ENCODE data around the gene ZNF771.

The ZNF771 gene

DNA sequence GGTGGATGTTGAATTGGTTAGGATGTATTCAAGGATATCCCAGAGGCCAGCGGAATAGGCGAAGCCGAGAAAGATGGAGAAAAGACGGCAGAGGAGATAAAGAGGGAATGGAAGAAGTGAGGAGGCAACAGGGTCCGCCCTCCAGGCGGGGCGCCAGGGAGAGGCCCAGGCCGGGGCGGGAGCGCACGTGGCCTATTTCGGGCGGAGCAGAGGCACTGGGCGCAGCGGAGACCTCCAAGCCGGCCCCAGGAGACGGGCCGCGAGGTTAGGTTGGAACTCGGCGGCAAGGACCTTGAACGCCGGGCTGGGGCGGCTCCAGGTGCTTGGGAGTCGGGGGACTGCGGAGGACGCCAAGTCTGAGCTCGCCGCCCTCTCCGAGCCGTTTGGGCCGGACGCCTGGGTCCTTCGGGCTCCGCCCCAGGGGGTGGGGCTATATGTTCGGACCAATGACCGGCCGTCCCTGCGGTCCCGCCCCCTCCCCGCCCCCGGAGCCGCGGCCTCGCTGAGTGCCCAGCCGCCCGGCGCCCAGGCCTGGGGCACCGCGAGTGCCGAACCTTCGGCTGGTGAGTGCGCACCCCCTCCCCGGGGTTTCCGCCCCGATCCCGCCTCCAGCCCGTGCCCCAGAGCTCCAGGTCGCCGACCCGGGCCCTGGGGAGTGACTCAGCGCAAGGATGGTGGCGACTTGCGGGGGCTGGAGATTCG is at the start of gene ZNF771:
Gene ZNF771, plus strand, starts transcription at position 505 of the 702 bp plus-strand sequence. CDS start 448 bp downstream, outside the sequence.
- peak; percentile 80 to 88 for DNase-seq (ENCODE audit: low read depth in 1 of 2, low spot score in 1 of 2)

DNA sequence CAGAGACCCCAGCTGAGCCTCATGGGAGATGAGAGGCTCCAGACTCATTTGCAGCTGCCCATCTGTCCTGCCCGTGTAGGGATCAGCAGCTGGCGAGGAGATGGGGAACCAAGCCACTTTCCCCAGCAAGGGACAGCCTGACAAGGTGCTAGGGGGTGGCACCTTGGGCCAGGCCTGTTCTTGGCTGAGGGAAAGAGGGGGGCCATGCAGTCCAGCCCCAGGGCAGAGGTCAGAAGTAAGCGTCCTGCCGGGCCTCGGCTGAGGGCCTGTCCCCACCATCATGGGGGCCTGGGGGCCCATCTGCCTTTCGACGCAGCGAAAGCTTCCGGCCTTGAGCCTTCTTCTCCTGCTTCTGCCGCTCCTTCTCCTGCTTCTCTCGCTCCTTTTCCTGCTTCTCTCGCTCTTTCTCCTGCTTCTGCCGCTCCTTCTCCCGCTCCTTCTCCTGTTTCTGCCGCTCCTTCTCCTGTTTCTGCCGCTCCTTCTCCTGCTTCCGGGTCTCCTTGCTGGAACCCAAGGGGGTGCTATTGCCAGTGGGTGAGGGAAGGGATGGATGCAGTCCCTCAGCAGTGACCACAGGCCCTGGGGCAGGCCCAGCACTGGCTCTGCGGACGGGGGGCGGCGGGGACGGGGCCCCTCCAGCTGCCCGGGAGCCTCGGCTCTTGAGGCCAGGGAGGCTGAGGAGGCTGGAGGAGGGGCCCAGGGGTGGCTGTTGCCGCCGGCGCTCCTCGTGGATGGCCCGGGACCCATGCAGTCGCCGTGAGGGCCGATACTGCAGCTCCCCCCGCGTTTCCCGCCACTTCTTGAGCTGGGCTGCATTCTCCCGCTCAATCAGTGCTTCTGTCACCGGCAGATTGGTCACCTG is 49.5 kb upstream of the ZNF771 start:
- DNase-seq (ENCODE audit: low read depth in 1 of 2, low spot score in 1 of 2) = no peak

DNA sequence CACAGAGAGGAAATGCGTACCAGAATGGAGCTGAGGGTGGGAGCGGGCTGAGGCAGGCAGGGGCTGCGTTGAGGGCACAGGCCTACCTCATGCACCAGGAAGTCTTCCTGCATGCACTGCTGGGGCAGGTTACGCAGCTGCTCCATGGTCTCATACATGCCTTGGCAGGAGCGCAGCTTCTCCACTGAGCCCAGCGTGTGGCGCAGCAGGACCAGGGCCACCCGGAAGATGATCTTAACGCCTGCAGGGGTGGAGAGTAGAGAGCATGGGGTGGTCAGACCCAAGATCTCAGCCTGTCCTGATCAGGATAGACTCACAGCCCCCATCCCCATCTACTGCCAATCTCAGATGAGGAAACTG is 48.8 kb upstream of the ZNF771 start:
- DNase-seq (ENCODE audit: low read depth in 1 of 2, low spot score in 1 of 2) = no peak

DNA sequence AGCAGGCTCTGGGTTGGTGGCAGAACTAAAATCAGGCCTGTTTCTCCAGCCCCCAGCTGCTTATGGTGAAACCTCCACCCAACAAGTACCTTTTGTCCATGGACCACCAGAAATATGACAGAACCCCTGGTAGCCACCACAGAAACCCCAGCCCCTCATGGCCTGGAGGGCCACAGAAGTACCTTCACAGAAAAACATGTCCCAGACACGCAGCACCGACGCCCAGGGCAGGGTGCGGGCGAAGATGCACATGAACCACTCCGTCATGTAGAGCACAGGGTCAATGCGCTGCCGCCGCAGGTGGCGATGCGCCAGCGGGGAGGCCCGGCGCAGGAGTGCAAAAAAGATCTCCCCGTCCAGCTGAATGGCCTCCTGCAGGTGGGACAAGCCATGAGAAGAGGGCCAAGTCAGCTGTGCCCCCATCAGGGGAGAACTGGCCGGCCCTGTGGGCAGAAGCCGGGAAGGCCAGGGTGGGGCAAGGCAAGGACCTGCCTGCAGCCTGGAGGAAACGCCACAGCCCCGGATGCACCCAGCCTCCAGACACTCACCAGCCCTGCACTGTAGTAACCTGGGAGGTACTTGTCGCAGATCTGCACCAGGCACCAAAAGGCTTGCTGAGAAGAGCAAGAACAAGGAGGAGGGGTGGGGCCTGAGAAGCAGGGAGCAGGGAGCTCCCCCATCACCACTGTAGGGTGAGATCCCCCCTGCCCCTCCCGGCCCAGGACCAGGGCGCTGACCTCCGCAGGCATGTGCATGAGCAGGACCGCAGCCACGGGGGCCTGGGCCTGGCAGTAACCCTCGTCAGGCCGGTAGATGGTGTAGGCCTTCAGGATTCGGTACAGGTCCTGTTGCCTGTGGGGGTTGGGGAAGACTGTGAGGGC is 48.2 kb upstream of the ZNF771 start:
- no peak for DNase-seq (ENCODE audit: low read depth in 1 of 2, low spot score in 1 of 2)

DNA sequence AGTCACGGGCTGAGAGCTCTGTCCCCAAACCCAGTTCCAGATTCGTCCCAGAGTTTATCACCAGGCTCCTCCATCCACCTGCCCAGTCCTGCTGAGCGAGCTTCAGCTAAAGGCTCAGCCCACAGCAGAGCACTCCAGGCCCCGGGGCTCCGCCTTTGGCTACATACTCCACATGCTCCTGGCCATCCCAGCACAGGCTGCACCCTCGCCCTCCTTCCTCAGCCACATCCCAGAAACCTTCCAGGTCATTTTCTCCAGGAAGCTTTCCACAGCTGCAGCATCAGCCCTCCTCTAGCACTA is 47.6 kb upstream of the ZNF771 start:
- no peak for DNase-seq (ENCODE audit: low read depth in 1 of 2, low spot score in 1 of 2)

DNA sequence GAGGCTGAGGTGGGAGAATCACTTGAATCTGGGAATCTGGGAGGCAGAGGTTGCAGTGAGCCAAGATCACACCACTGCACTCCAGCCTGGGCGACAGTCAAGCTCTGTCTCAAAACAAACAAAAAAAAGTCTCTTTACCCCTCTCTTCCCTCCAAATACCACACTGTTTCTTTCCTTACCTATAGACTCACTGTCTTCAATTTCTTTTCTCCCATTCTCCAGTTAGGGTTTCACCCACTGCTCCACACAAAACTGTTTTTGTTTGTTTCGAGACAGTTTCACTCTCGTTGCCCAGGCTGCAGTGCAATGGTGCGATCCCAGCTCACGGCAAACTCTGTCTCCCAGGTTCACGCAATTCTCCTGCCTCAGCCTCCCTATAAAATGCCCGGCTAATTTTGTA is 46.2 kb upstream of the ZNF771 start:
- no peak for DNase-seq (ENCODE audit: low read depth in 1 of 2, low spot score in 1 of 2)

DNA sequence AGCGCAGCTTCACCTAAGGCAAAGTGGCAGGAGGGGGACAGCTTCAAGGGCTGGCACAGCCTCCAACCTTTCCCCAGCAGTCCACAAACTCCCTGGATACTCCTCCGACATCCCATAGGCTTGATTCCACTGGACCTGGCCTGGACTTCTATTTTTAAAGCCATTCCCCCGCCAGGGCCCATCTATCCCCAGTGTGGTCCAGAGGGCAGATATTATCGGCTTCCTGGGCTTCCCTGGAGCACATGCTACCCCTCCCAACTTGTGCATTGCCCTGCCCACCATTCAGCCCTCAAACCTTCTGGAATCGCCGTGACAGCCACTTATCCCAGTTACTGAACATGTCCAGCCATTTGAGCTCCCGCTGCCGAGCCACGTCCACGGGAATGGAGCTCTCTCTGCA is 42.2 kb upstream of the ZNF771 start:
- no peak for DNase-seq (ENCODE audit: low read depth in 1 of 2, low spot score in 1 of 2)

DNA sequence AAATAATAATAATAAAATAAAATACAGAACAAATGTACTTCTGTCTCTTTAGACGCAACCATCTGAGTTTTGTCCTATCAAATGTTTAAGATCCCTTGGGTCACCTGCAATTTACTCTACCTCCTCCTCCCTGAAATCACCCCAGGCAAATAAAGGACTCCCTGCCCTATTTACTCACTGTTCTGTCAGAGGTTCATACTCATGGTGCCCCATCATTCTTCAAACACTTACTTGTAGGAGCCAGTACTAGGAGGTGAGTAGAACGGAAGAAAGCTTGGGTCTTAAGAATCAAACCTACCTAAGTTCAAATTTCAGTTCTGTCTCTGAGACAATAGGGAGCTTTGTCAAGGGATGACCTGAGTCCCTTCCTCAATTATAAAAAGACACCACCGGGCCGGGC is 40.9 kb upstream of the ZNF771 start:
- no peak for DNase-seq (ENCODE audit: low read depth in 1 of 2, low spot score in 1 of 2)

DNA sequence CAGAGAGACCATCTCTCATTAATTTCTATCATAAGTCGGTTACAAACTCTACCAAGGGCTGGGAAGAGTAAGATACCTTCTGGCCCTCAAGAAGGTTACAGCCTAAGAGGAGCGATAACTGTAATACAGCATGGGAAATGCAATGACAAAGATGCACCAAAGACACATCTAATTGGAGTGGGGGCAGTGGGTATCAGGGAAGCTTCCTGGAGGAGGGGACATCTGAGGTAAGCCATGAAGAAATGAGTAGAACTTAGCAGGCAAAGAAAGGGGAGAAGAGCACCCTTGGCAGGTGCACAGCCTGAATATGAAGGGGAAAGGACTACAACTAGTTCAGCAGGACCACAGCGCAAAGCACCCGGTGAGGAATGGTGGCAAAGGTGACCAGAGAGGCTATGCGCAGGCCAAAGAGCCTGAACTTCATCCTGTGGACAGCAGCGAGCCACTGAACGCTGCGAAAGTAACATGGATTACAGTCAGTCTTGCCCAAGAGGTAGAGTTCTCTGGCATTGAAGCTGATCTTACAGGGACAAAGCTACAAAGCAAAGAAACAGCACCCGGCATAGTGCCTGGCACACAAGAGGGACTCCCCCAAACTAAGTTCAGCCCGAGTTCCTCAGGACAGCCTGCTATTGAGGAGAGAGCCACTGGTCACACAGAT is 39.9 kb upstream of the ZNF771 start:
- no peak for DNase-seq (ENCODE audit: low read depth in 1 of 2, low spot score in 1 of 2)

DNA sequence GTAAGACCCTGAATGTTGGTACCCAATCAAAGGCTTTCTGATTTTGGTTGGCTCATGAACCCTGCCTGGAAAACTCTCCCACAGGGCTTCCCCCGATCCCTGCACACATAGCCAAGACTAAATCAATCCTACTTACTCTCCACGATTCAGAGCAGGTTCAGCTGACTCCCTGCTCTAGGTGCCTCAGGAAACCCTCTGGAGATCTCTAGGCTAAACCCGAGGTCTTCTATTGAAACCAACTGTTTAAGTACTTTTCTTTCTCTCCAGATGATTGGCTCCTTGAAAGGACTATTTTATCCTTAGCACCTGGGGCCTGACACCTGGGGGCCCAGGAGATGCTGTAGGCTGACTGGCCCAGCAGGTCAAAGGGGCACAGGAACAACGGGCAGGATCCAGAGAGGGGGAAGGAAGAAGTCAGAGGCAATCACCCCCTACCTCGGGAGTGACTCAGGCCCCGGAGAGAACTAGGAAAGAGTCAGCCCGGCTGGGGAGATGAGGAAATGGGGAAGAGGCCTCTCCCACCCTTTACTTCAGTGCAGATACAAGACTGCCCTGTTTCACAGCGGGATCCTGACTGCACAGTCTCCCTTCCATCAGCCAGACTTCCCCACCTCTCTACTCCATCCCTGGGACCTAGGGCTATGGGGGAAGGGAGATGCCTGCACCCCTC is 39.1 kb upstream of the ZNF771 start:
- DNase-seq (ENCODE audit: low read depth in 1 of 2, low spot score in 1 of 2) = no peak

DNA sequence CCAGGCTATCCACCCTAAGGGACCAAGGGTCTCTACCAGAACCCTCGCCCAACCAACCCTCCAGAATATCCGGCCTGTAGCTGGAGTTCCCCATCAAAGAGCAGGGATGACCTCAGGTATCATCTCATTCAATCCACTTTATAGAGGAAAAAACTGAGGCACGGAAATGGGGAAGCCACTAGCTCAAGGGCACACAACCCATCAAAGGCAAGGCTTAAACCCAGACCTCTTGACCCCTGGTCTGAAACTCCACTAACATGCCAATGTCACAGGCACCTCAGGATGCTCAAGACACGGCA is 38.7 kb upstream of the ZNF771 start:
- no peak for DNase-seq (ENCODE audit: low read depth in 1 of 2, low spot score in 1 of 2)

DNA sequence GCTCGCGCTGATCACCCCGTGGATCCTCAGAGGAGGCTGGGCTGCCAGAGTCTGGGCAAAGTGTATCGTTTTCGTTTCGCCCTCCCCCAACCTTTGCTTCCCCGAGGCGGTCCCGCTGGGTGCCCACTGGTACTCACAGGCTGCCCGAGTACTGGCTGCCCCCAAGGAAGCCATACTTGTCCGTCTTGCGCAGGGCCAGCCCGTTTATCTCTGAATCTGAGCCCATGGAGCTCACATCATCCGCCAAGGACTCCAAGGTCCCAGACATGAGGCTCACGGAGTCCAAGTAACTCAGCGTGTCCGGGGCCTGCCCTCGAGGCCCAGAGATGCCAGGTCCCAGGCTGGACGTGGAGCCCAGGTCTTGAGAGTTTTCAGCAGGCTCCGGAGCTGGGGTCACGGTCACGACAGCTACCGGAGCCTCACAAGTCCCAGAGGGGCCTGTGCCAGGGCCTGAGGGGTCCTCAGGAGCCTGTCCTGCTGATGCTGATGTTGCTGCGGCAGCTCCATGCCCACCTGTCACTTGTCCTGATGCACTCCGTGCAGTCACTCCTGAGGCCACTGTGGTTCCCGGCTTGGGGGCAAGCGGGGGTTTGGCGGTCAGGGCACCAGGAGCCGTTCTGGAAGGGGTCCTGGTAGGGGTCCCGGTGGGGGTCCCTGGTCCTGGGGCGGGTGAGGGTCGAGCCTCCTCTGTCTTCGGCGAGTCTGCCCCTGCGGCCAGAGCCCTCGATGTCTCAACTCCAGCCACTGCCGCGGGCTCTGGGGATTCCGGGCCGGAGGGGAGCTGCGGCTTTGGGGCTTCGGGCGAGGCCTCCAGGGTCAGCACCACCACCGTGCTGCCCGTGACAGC is 38.1 kb upstream of the ZNF771 start:
- DNase-seq (ENCODE audit: low read depth in 1 of 2, low spot score in 1 of 2) = no peak

DNA sequence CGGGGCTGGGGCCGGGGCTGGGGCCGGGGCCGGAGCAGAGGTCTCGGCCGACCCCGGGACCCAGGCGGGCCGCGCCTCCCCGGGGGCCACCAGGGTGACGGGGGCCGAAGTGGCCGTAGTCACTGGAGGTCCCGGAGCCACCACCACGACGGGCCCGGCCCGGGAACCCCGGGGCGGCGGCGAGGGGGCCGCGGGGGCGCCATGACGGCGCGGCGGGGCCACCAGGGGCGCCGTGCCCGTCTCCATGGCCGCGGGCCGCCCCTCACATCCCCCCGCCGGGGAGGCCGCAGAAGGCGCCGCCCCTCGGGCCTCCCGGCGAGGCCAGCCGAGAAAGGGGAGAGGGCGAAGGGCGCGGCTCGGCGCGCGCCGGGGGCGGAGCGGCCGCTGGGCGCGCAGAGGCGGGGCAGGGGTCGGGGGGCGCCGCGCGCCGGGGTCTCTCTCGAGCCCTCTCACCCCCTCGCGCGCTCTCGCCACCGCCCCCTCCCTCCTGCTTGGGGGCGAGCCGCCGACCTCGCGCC is 37.4 kb upstream of the ZNF771 start:
- no peak for DNase-seq (ENCODE audit: low read depth in 1 of 2, low spot score in 1 of 2)

DNA sequence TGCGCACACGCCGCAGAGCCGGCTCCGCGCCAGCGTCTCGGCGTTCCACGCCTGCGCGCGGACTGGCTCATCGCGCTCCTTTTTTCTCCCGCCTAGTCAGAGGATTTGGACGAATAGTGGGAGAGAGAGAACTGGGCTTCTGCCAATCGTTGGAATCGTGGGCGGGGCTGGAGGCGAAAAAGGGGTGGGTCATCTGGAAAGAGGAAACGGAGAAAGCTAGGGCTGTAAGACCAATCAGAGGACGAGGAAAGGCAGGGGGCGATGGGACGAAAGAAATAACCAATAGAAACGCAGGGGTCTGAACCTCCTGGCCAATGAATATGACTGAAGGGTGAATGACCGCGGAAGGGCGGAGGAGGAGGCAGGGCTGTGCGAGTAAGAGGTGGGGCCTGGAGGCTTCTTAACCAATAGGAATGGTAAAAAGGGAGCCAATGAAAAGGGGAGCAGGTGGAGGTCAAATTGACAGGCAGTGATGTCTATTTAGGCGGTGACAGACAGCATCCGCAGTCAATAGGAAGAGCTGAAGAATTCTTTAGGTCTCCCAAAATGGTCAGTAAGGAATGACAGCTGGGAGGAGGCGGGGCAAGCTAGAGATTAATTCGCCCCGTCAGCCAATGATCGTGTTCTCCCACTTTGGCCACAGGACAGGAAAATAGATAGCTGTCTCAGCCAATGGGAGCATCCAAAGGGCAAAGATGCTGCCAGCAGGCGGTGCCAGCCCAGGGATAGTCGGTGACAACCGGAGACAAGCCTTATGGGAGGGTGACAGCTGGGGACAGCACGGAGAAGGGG is 36.8 kb upstream of the ZNF771 start, which contains the start of gene TBC1D10B:
Gene TBC1D10B, minus strand, starts transcription at position 39 of the 792 bp plus-strand sequence. CDS start 311 bp downstream, outside the sequence.
- DNase-seq (ENCODE audit: low read depth in 1 of 2, low spot score in 1 of 2) = peak; percentile 96 to 97

DNA sequence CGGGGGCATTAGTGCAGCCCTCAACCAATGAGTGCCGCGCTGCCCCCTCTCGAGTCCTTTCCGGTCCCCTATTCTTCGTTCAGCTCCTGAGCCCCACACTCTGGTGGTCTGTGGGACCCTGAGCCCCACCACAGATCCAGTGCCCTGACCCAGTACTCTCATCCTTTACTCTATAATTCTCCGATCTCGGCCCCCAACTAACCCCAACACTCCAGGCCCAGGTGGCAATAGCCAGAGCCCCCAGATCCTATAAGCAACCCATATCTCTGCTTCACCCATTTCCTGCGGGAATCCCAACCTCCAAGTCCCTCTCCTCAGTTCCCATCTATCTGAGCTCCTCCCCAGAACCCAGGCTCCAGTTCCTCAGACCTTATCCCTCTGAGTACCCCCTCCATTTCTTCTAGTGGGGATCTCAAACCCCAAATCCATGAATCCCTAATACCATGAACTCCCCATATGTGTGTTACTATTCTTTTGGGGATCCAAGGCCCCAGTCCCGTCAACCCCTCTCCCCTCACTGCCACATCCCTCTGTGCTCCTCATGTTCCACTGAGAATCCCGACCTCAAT is 36.1 kb upstream of the ZNF771 start:
- no peak for DNase-seq (ENCODE audit: low read depth in 1 of 2, low spot score in 1 of 2)

DNA sequence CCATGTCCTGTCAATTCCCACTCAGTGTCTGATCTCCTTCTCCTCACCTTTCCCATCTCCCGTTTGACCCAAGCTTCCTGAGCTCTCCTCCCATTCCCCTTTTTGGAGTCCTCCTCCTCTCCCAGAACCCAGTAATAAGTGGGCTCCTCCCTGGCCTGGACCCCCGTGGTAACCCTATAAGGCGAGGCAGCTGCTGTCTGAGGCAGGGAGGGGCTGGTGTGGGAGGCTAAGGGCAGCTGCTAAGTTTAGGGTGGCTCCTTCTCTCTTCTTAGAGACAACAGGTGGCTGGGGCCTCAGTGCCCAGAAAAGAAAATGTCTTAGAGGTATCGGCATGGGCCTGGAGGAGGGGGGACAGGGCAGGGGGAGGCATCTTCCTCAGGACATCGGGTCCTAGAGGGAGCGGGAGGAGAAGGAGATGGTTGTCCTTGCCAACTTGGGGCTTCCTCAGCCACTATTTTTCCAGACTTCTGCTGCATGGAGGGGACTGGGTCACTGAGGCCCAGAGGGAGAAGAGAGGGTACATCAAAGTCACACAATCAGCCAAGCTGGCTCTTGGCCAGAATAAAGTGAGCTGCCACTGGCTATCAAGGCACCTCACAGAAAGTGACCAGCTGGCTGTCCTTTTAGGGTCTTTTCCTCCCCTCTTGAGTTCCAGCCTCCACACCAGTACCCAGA is 35.2 kb upstream of the ZNF771 start:
- no peak for DNase-seq (ENCODE audit: low read depth in 1 of 2, low spot score in 1 of 2)

DNA sequence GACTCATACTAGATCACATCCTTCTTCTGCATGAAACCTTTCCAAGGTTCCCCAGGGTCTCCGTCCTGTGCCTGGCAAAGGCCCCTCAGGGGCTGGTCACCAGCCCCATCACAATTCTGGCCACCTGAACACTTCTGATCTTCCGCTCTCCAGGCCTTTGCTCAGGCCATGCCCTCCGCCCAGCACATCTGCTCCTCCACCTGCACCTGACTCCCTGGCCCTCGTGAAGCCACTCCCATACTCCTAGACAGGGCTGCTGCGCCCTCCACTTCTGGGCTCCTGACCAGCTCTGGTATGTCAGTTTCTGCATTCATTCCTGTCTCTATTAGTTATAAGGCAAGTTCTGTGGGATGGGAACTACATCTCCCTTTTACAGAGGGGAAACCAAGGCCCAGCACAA is 34.7 kb upstream of the ZNF771 start:
- no peak for DNase-seq (ENCODE audit: low read depth in 1 of 2, low spot score in 1 of 2)

DNA sequence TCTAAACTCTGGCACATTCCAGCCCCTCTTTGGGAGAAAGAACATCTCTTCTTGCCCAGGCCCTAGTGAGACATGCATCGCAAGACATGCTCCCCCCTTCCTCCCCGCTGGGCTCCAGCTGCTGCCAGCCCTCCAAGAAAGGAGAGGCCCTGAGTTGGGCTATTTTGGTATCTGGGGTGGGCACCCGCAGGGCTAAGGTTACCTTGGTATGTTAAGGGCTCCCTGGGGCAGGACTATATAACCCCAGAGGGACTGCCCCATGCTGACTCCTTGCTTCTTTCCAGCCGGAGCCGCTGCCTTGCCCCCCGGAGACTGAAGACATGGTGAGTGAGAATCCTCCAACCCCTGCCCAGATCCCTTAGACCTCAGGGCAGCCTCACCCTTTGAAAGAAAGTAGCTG is 32.9 kb upstream of the ZNF771 start, which contains the start of gene MYL11:
Gene MYL11, plus strand, starts transcription at position 265 of the 400 bp plus-strand sequence. Its CDS starts 56 bp downstream, at position 321.
- no peak for DNase-seq (ENCODE audit: low read depth in 1 of 2, low spot score in 1 of 2)
